ENCODE data around the gene TRIP6. TPM values are rescaled to one million over a fixed set of nuclear protein-coding genes. Genes with fewer than 3 reads are reported as not detected.

TRIP6 gene
- total RNA-seq, 1 experiment from 2014 or later = 102 TPM

- POLR2A ChIA-PET = no interaction called here
These were observed 13.5 kb downstream of the TRIP6 start for GRCh38 chr7:100880645-100881044.

More at GRCh38 chr7:100880645-100881044, 13.5 kb downstream of the TRIP6 start:
- peaks cover 97% of the 10 kb centered on the region for H3K79me2 ChIP-seq (ENCODE audit: insufficient read depth, low read length)
- H3K36me3 ChIP-seq (ENCODE audit: control insufficient read depth in 1 of 2, insufficient read depth in 2 of 2, low read length in 2 of 2) = peaks cover 50 to 85% of the 10 kb centered on the region in 2 experiments
- no peak overlapping the region for H3K4me3 ChIP-seq (replicated peaks in 1 of 2; ENCODE audit: low read depth in 1 of 2, low read length in 2 of 2)
- ChIA-PET CTCF (no interaction called here), RAD21 (ENCODE audit: low non-redundant PET in 1 of 2, low total read pairs in 2 of 2, uncharacterized antibody in 2 of 2, unreplicated experiment in 2 of 2) (no interaction called here)
- no peak overlapping the region for H3K4me2 ChIP-seq (ENCODE audit: low read length)
- H3K27ac ChIP-seq (ENCODE audit: low read depth, low read length) = no peak overlapping the region
- TF ChIP-seq POLR2AphosphoS5 (IDR thresholded peaks at IDR 0.05; ENCODE audit: low read depth, low read length) (no peak), MAX (IDR thresholded peaks at IDR 0.05) (no peak), POLR2A (IDR thresholded peaks at IDR 0.05; ENCODE audit: borderline replicate concordance, extremely low read depth, insufficient read depth, insufficient read length) (no peak), ZNF274 (IDR thresholded peaks at IDR 0.05; ENCODE audit: low read depth, low read length) (no peak), FOSL1 (IDR thresholded peaks at IDR 0.05; ENCODE audit: low read depth) (no peak), SRF (IDR thresholded peaks at IDR 0.05; ENCODE audit: low read depth) (no peak), CEBPB (IDR thresholded peaks at IDR 0.05; ENCODE audit: low read depth) (no peak), REST (IDR thresholded peaks at IDR 0.05; ENCODE audit: low read depth) (no peak), ATF3 (IDR thresholded peaks at IDR 0.05) (no peak), EZH2phosphoT487 (IDR thresholded peaks at IDR 0.05; ENCODE audit: borderline replicate concordance) (no peak), ZFX (IDR thresholded peaks at IDR 0.05) (no peak), TCF7L2 (IDR thresholded peaks at IDR 0.05; ENCODE audit: borderline replicate concordance, extremely low read depth, insufficient read depth, insufficient read length) (no peak), JUND (IDR thresholded peaks at IDR 0.05) (no peak), RAD21 (IDR thresholded peaks at IDR 0.05; ENCODE audit: low read depth) (no peak), YY1 (IDR thresholded peaks at IDR 0.05; ENCODE audit: extremely low read depth, insufficient replicate concordance, low read depth, low read length) (no peak), EZH2 (IDR thresholded peaks at IDR 0.05) (no peak), SIN3A (IDR thresholded peaks at IDR 0.05; ENCODE audit: low read depth) (no peak)
- BruUV-seq (replicated peaks) = no TSS peak
- intact Hi-C loops (cut with micrococcal nuclease) = no loop called here
- DNase-seq (ENCODE audit: low read depth, low spot score) (no peak), ATAC-seq (no peak)
- H3K9me2 ChIP-seq (ENCODE audit: insufficient read depth) = no peaks in the 10 kb centered on the region
- no peaks in the 10 kb centered on the region for H3K27me3 ChIP-seq (ENCODE audit: insufficient read depth, low read length)
- peaks cover 9 to 12% of the 10 kb centered on the region in 2 experiments for H3K4me1 ChIP-seq (ENCODE audit: control insufficient read depth in 1 of 2, insufficient read depth in 2 of 2, low read length in 2 of 2)
- H3K9ac ChIP-seq (ENCODE audit: low read length) = no peak overlapping the region
- H2AFZ ChIP-seq (ENCODE audit: low read depth, low read length, poor library complexity, severe bottlenecking) = no peak overlapping the region
- H4K20me1 ChIP-seq (ENCODE audit: insufficient read depth) = peaks cover 15% of the 10 kb centered on the region; the same call in 1 of the 2 replicates
- H3K9me3 ChIP-seq (ENCODE audit: control insufficient read depth in 1 of 2, insufficient read depth in 1 of 2, low read depth in 1 of 2, low read length in 2 of 2) = no peaks in the 10 kb centered on the region

All from HCT116 (cell line).